Cortex of kidney (tissue), 1 donor: Measurements from ENCODE around the gene C20orf204.

Source experiments
- DNase-seq: peaks from one replicate; lab custom pipeline; 2025; lab: John Stamatoyannopoulos, UW

The C20orf204 gene

DNA sequence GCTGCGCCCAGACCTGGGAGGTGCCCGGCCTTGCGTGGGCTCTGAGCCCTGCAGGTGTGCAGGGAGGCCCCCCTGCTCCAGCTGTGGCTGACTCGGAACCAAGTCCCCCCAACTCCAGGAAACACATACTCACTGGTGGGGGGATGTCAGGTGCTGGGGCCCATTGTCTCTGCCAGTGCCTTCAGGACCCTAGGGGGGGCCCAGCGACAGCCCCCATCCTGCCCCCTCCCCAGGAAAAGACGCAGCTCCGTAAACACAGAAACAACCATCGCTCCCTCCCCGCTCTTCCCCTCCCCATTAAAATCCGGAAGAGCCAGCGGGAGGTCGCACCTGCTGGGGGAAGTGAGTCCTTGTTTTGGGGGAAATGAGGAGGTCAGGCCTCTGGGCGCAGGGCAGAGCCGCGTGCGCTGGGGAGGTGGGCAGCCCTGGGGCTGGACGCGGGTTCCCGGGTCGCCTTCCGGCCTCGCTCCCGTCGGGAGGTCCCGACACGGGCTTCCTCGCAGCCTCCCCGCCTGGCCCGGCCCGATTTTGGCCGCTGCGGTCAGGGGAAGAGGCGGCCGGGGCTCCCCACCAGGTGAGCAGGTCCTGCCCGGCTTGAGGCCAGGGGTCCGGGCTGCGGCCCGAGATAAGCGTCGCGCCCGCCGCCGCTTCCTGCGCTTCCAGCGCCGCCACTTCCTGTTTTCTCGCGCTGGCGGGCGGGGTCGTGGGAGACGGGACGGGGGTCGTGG is 6.2 kb downstream of the C20orf204 start:
- no peak for DNase-seq

GRCh38 chr20:64043768-64044167 is 7.8 kb downstream of the C20orf204 start:
- no peak for DNase-seq

GRCh38 chr20:64044484-64045247 is 8.7 kb downstream of the C20orf204 start:
- DNase-seq, result no peak

- no peak for DNase-seq
Observed at GRCh38 chr20:64045346-64046011, 9.5 kb downstream of the C20orf204 start.

DNA sequence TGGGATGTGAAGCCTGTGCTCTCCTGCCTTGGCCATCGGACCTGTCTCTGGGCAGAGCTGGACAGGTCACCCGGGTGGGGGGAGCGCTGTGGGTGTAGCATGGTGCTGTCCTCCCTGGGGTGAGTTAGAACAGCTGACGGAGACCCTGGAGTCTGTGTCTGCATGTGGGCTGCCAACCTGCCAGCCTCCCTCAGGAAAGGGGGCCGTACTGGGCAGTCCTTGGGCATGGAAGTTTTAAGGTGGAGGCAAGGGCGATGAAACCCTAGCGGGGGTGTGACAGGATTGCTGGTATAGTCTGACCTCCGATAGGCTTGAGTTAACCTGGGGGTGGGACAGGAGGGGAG is 11.0 kb downstream of the C20orf204 start:
- no peak for DNase-seq

GRCh38 chr20:64047968-64048401 is 12.0 kb downstream of the C20orf204 start:
- no peak for DNase-seq

DNA sequence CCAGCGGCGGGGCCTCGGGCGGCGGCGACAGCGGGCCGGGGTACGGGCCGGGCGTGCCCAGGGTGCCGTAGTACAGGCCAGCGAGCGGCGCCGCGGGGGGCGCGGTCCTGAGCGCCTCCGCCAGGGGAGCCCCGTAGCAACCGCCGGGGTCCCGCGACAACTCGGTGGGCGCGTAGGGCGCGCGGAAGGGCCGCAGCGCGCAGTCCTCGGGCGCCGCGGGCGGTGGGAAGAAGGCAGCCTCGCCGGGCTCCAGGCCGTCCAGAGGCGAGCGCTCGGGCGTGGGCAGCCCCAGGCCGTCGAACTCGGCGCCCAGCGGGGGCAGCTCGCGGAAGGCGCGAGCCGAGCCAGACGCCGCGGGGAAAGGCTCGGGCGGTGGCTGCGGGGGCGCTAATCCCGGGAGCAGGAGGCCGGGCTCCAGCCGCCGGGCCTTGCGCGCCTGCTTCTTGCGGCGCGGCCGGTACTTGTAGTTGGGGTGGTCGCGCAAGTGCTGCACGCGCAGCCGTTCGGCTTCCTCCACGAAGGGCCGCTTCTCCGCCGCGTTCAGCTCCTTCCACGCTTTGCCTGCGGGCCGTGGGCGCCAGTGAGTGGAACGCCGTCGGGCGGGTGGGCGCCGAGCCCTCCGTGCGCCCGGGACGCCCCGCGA is 12.5 kb downstream of the C20orf204 start:
- no peak for DNase-seq

- no peak for DNase-seq
Observed at GRCh38 chr20:64049060-64049877, 13.3 kb downstream of the C20orf204 start, which contains the start of gene SOX18. TSS of gene SOX18 (minus strand) at chr20:64049639. CDS start at chr20:64049516, 123 bp downstream.

GRCh38 chr20:64049878-64050260 is 13.9 kb downstream of the C20orf204 start:
- DNase-seq, result no peak

DNA sequence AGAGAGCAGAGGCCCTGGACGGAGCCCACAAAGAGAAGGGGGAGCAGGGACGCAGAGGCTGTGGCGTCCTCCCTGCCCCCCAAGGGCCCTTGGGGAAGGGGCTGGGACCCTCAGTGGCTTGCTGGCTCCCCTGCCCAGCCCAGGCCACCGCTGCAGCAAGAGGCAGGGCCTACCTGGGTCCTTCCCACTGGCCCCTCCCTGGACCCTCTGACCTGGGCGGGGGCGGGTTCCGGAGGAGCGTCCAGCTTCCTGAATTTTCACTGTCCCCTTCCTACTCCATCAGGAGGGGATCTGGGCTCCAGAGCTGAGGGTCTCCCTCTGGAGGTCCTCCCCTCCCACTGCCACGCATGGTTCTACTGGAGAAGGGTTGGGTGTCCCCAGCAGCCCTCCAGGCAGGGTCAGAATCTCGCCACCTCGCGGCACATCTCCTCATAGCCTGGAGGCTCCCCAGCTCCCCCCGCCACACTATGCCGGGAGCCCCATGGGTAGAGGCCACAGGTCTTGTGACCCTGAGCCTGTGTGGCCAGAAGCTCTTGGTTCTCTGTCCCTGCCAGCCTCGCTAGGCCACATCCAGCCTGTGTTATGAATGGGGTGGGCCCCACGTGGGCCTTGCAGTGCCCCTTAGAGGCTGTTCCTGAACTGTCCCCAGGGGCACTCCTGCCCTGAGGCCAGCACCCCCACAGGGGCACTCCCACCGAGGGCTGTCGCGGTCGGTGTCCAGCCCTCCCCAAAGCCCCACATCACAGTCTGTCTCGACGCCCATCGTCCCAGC is 14.5 kb downstream of the C20orf204 start:
- DNase-seq, result no peak

DNA sequence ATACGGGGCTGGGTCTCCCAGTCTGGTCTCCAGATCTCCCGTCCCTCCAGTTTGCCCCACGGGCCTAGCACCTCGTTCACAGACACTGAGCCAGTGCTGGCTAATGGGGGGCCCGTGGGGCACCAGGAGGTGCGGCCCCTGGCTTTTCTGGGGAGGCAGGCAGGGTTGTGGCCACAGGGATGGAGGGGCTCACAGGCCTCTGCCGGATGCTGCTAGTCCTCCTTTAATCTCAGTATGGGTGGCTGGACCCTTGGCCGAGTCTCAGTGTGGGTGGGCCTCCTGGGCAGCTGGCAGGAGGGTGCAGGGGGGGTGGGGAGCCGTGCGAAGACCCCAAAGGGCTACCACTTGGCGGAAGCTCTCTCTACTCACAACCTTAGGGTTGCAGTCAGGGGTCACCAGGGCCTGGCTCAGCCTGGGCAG is 15.1 kb downstream of the C20orf204 start:
- no peak for DNase-seq

- no peak for DNase-seq
Observed at GRCh38 chr20:64051561-64052325, 15.8 kb downstream of the C20orf204 start.

GRCh38 chr20:64052326-64052722 is 16.3 kb downstream of the C20orf204 start:
- DNase-seq, result no peak

- DNase-seq, result no peak
Observed at GRCh38 chr20:64052987-64053840, 17.2 kb downstream of the C20orf204 start.

DNA sequence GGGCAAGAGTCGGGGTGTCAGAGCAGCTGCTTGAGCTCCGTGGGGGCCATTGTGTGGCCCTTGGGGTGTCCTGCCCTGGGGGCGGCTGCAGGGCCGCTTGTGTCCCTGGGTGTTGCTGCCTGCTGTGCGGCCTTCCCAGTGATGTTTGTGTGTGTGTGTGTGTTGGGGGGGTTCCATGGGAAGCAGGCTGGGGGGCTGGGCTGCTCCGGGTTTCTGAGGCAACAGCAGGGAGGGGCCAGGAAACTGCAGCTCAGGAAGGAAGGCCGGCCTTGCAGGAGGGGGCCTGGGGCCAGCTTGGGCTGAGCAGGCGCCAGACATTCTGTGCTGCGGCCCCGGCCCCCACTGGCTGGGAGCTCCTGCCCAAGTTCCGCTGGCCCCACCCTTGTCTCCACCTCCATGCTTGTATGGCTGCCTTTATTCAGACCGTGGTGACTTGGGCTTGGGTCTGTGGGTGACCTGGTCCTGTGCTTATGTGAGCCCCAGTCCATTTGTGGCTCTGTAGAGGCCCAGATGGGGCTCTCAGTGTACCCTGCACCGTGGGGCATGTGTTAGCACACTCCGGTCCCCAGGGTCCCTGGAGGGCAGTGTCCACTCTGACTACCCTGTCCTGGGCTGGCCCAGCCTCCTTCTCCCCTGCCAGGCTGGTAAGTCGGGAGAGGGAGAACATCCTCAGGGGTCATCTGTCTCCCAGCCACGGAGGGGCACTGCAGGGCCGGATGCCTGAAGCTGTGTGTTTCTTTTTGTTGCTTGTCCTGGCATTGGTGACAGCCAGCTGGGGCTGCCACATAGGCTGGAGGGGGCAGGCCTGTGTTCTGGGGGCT is 18.1 kb downstream of the C20orf204 start:
- no peak for DNase-seq

DNA sequence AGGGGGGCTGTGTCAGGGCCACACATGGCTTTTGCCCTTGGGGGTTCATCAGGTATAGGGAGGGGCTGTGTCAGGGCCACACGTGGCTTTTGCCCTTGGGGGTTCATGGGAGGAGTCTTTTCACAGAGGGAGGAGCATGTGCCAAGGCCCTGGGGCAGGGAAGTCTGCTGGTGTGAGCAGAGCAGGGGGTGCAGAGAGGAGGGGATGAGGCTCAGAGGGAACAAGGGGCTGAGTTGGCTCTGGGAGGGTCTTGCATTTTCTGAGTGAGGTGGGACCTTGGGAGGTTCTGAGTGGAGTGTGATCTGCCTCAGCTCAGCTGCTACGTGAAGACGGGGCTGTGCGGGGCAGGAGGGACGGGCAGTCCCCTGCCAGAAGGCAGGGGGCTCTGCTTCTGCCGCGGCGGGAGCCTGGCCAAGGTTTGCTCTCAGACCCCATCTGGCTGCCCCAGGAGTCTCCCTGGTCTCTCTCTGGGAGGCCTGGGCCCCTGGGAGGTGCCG is 19.5 kb downstream of the C20orf204 start:
- DNase-seq, result no peak

DNA sequence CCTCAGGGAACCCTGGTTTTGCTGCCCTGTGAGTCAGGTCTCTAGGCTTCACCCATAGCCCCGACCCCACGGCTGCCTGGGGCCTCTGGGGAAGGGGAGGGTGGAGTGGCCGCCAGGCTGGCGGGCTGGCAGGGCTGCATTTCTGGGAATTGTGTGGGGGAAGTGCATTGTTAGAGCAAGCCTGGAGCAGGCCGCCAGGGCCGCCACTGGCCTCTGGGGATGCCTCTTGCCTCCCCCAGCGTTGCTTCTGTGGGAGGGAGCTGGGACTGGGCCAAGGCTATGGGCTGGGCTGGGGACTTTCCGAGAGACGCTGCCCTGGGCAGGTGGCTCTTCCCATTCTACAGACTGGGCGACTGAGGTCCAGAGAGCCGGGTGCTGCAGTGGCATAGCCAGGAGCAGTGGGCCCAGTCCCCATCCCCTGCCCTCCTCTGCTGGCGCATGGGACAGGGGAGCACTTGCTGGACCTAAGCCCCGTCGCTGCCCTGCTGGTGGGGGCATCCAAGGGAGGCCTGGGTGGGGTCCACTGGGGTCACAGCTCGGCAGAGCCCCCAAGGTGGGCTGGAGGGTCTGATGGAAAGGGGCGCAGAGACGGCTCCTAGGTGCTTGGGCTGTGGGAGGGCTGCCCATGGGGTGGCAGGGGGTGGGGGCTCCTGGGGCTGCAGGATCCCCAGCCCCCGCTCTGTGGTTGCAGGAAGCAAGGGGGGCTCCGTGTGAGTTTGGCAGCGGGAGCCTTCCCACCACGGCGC is 20.1 kb downstream of the C20orf204 start:
- DNase-seq, result no peak

DNA sequence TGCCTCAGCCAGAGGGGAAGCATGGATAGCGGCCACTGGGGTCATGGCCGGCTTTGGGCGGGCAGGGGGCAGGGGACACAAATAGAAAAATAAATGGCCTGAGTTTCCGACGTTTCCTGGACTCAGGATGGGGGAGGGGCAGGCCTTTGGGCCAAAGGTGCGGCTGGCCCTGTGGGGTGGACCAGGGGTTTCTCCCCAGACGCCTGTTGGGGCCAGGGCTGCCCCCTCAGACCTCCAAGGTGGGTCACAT is 20.6 kb downstream of the C20orf204 start:
- DNase-seq, result no peak
